H9 (cell line): Measurements from ENCODE around the gene TFAP2D. TPM values are rescaled to one million over a fixed set of nuclear protein-coding genes. Genes with fewer than 3 reads are reported as not detected.

Source experiments
- DNase-seq: peaks from one replicate; pipeline ENCODE4 v3.0.0-alpha.2; 2017
- H2AFZ ChIP-seq: one replicate; pipeline ENCODE4 v1.6.1; 2013; ENCODE audit warnings: mild to moderate bottlenecking, low read length, control low read depth, moderate library complexity
- H2AK5ac ChIP-seq: 2 replicates; pipeline ENCODE4 v1.6.1; 2013; ENCODE audit warnings: low read length, control low read depth, mixed read lengths; ENCODE audit not compliant: insufficient read length
- H2BK120ac ChIP-seq: one replicate; pipeline ENCODE4 v1.6.1; 2013; ENCODE audit warnings: low read depth, mild to moderate bottlenecking, low read length, control low read depth, inconsistent platforms; ENCODE audit not compliant: poor library complexity, severe bottlenecking
- H2BK12ac ChIP-seq: 2 replicates; pipeline ENCODE4 v1.6.1; 2013; ENCODE audit warnings: low read length, control low read depth, mixed read lengths, low read depth; ENCODE audit not compliant: insufficient read length
- H2BK15ac ChIP-seq: 2 replicates; pipeline ENCODE4 v1.6.1; 2013; ENCODE audit warnings: low read depth, low read length, control low read depth
- H2BK20ac ChIP-seq: one replicate; pipeline ENCODE4 v1.6.1; 2013; ENCODE audit warnings: low read depth, mild to moderate bottlenecking, low read length, control low read depth, inconsistent platforms; ENCODE audit not compliant: poor library complexity, severe bottlenecking
- H2BK5ac ChIP-seq: 2 replicates; pipeline ENCODE4 v1.6.1; 2013; ENCODE audit warnings: low read length, control low read depth, mixed read lengths; ENCODE audit not compliant: insufficient read length
- H3K14ac ChIP-seq: 2 replicates; pipeline ENCODE4 v1.6.1; 2013; ENCODE audit warnings: low read length, control low read depth; ENCODE audit not compliant: insufficient read depth
- H3K18ac ChIP-seq: 2 replicates; pipeline ENCODE4 v1.6.1; 2013; ENCODE audit warnings: low read depth, mild to moderate bottlenecking, mixed read lengths, low read length, control low read depth; ENCODE audit not compliant: insufficient read length
- H3K23ac ChIP-seq: 2 replicates; pipeline ENCODE4 v1.6.1; 2013; ENCODE audit warnings: low read length, control low read depth, mixed read lengths, low read depth; ENCODE audit not compliant: insufficient read length
- H3K23me2 ChIP-seq: 2 replicates; pipeline ENCODE4 v1.6.1; 2013; ENCODE audit warnings: low read depth, mild to moderate bottlenecking, mixed read lengths, low read length, control low read depth; ENCODE audit not compliant: insufficient read length, poor library complexity, severe bottlenecking
- H3K27ac ChIP-seq: 2 replicates; pipeline ENCODE4 v1.5.1; 2013; ENCODE audit warnings: low read length, control low read depth, mixed read lengths, low read depth; ENCODE audit not compliant: insufficient read length
- H3K27me3 ChIP-seq: 2 replicates; pipeline ENCODE4 v1.6.1; 2013; ENCODE audit warnings: low read length, control low read depth, inconsistent platforms; ENCODE audit not compliant: insufficient read depth
- H3K4ac ChIP-seq: 2 replicates; pipeline ENCODE4 v1.6.1; 2013; ENCODE audit warnings: low read depth, mild to moderate bottlenecking, control low read depth, inconsistent platforms, low read length, moderate library complexity
- H3K4me1 ChIP-seq: 2 replicates; pipeline ENCODE4 v1.6.1; 2013; ENCODE audit warnings: low read length, control low read depth, inconsistent platforms; ENCODE audit not compliant: insufficient read depth
- H3K4me2 ChIP-seq: 2 replicates; pipeline ENCODE4 v1.6.1; 2013; ENCODE audit warnings: low read length, control low read depth, mixed read lengths; ENCODE audit not compliant: insufficient read length, insufficient read depth
- H3K56ac ChIP-seq: 2 replicates; pipeline ENCODE4 v1.6.1; 2013; ENCODE audit warnings: low read depth, mild to moderate bottlenecking, mixed read lengths, low read length, control low read depth; ENCODE audit not compliant: insufficient read length
- H3K79me1 ChIP-seq: 2 replicates; pipeline ENCODE4 v1.6.1; 2013; ENCODE audit warnings: low read depth, mild to moderate bottlenecking, moderate library complexity, low read length, control low read depth, inconsistent platforms; ENCODE audit not compliant: insufficient read depth, poor library complexity, severe bottlenecking
- H3K79me2 ChIP-seq: 2 replicates; pipeline ENCODE4 v1.6.1; 2013; ENCODE audit warnings: low read length, control low read depth, inconsistent platforms; ENCODE audit not compliant: insufficient read depth
- H3K9ac ChIP-seq: 2 replicates; pipeline ENCODE4 v1.6.1; 2013; ENCODE audit warnings: low read length, control low read depth, mixed read lengths; ENCODE audit not compliant: insufficient read length; ENCODE audit errors: extremely low read depth
- H3K9me3 ChIP-seq: one replicate; pipeline ENCODE4 v1.6.1; 2013; ENCODE audit warnings: low read depth, low read length, inconsistent platforms; ENCODE audit not compliant: control insufficient read depth
- H3T11ph ChIP-seq: one replicate; pipeline ENCODE4 v1.6.1; 2013; ENCODE audit warnings: mild to moderate bottlenecking, low read length, control low read depth, inconsistent platforms
- H4K20me1 ChIP-seq: one replicate; pipeline ENCODE4 v1.6.1; 2013; ENCODE audit not compliant: control insufficient read depth, insufficient read length, insufficient read depth
- H4K5ac ChIP-seq: 2 replicates; pipeline ENCODE4 v1.6.1; 2013; ENCODE audit warnings: low read depth, mild to moderate bottlenecking, mixed read lengths, low read length, control low read depth; ENCODE audit not compliant: insufficient read length
- H4K8ac ChIP-seq: replicated peaks from 2 replicates; pipeline ENCODE4 v1.6.1; 2013; ENCODE audit warnings: low read length, control low read depth, mixed read lengths, low read depth; ENCODE audit not compliant: insufficient read length
- H4K91ac ChIP-seq: 2 replicates; pipeline ENCODE4 v1.6.1; 2013; ENCODE audit warnings: low read depth, mild to moderate bottlenecking, moderate library complexity, mixed read lengths, low read length, control low read depth; ENCODE audit not compliant: insufficient read length
- H3K27ac Mint-ChIP-seq, 3 experiments: 2 replicates in 2 of 3; 3 replicates in 1 of 3; pipeline ENCODE4 v1.8.0; 2020 to 2021; ENCODE audit warnings: mixed read lengths in 3 of 3, mild to moderate bottlenecking in 1 of 3, moderate library complexity in 1 of 3
- H3K27me3 Mint-ChIP-seq: 2 replicates; pipeline ENCODE4 v1.8.0; 2021; ENCODE audit warnings: low read depth, mild to moderate bottlenecking, moderate library complexity, mixed read lengths
- H3K36me3 Mint-ChIP-seq, 3 experiments: 2 replicates in 2 of 3; 3 replicates in 1 of 3; pipeline ENCODE4 v1.8.0; 2020 to 2021; ENCODE audit warnings: low read depth in 3 of 3, mixed read lengths in 3 of 3; ENCODE audit not compliant: insufficient read depth in 1 of 3
- H3K4me1 Mint-ChIP-seq, 2 experiments: 2 replicates each; pipeline ENCODE4 v1.8.0; 2020; ENCODE audit warnings: mixed read lengths in 2 of 2
- H3K4me3 Mint-ChIP-seq, 2 experiments: 2 replicates in 1 of 2; 3 replicates in 1 of 2; pipeline ENCODE4 v1.8.0; 2020 to 2021; ENCODE audit warnings: mild to moderate bottlenecking in 2 of 2, mixed read lengths in 2 of 2, moderate library complexity in 1 of 2
- H3K9me3 Mint-ChIP-seq, 2 experiments: 2 replicates in 1 of 2; 3 replicates in 1 of 2; pipeline ENCODE4 v1.8.0; 2020; ENCODE audit warnings: mild to moderate bottlenecking in 2 of 2, mixed read lengths in 2 of 2, moderate library complexity in 1 of 2
- WGBS: extraction: QIAGEN DNeasy Blood & Tissue Kit; methylation state at CpG from one replicate; pipeline ENCODE4 v1.1.7; 2013; ENCODE audit warnings: missing lambda C conversion rate, low lambda C conversion rate, mixed read lengths; ENCODE audit not compliant: insufficient read length; ENCODE audit errors: extremely low coverage; 5-methylcytosine and 5-hydroxymethylcytosine counted together
- total RNA-seq: library from RNA; stranded (reverse); gene quantifications from 2 replicates; pipeline ENCODE4 v1.2.1, GENCODE V29; 2021
- TF ChIP-seq, protein P1 (sequence below): fragments of 200-600 bp; sonication (generic); conservative IDR thresholded peaks from 3 replicates; pipeline ENCODE4 v1.8.0; 2021; ENCODE audit warnings: antibody characterized with exemption, mild to moderate bottlenecking

TFAP2D gene
- total RNA-seq, 1 experiment from 2014 or later = not detected

- Histone ChIP-seq H3T11ph (no peak overlapping the region), H2BK12ac (no peak overlapping the region), H2BK120ac (no peak overlapping the region), H3K79me1 (no peaks in the 10 kb centered on the region), H2BK5ac (no peak overlapping the region), H4K20me1 (no peaks in the 10 kb centered on the region), H2AK5ac (no peak overlapping the region), H3K14ac (no peak overlapping the region), H3K4me1 (peaks cover 2% of the 10 kb centered on the region; the same call in 1 of the 2 replicates), H2AFZ (no peak overlapping the region), H3K9ac (no peak overlapping the region), H4K91ac (no peak overlapping the region), H4K8ac (no peak overlapping the region), H3K18ac (no peak overlapping the region), H2BK15ac (no peak overlapping the region), H3K23ac (no peak overlapping the region), H3K4ac (no peak overlapping the region), H3K9me3 (no peaks in the 10 kb centered on the region), H3K27me3 (peaks cover 63% of the 10 kb centered on the region), H2BK20ac (no peak overlapping the region), H3K79me2 (no peaks in the 10 kb centered on the region), H3K56ac (no peak overlapping the region), H3K23me2 (peaks cover 7% of the 10 kb centered on the region), H3K4me2 (no peak overlapping the region), H3K27ac (no peak overlapping the region), H4K5ac (no peak overlapping the region)
- peaks cover 0 to 9% of the 10 kb centered on the region in 2 experiments; a peak in 2 of 5 replicates for H3K9me3 Mint-ChIP-seq
- peaks cover 26 to 43% of the 10 kb centered on the region in 2 experiments for H3K4me1 Mint-ChIP-seq
- TF ChIP-seq, protein P1, sequence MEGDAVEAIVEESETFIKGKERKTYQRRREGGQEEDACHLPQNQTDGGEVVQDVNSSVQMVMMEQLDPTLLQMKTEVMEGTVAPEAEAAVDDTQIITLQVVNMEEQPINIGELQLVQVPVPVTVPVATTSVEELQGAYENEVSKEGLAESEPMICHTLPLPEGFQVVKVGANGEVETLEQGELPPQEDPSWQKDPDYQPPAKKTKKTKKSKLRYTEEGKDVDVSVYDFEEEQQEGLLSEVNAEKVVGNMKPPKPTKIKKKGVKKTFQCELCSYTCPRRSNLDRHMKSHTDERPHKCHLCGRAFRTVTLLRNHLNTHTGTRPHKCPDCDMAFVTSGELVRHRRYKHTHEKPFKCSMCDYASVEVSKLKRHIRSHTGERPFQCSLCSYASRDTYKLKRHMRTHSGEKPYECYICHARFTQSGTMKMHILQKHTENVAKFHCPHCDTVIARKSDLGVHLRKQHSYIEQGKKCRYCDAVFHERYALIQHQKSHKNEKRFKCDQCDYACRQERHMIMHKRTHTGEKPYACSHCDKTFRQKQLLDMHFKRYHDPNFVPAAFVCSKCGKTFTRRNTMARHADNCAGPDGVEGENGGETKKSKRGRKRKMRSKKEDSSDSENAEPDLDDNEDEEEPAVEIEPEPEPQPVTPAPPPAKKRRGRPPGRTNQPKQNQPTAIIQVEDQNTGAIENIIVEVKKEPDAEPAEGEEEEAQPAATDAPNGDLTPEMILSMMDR = no peak
- no peak overlapping the region for H3K27ac Mint-ChIP-seq
- no CpG with 5 or more reads among the region's 6 CpGs for WGBS
- no peaks in the 10 kb centered on the region for H3K36me3 Mint-ChIP-seq
- DNase-seq = no peak
- no peak overlapping the region; a peak in 1 of 5 replicates for H3K4me3 Mint-ChIP-seq
- H3K27me3 Mint-ChIP-seq = peaks cover 98% of the 10 kb centered on the region
Measured at GRCh38 chr6:50818020-50818419, 104.7 kb downstream of the TFAP2D start.
